Adrenal gland (tissue), 5 donors: ENCODE data around the gene AMER3.

Source experiments
- POLR2A ChIP-seq, 2 donors: fragments of 450-650 bp; IDR thresholded peaks; one replicate each; pipeline ENCODE4 v1.6.1; 2017; ENCODE audit warnings: antibody characterized with exemption in 2 of 2, mild to moderate bottlenecking in 2 of 2, moderate library complexity in 1 of 2
- TF ChIP-seq, protein P1 (sequence below), 6 experiments: fragments of 450-650 bp in 4 of 6; fragments of 200-600 bp in 2 of 6; sonication (generic) in 1 of 6; IDR thresholded peaks; 1 replicate in 5 of 6; 2 replicates in 1 of 6; pipeline versions ENCODE4 v1.5.1 to v1.8.0; 2016 to 2021; ENCODE audit warnings: antibody characterized with exemption in 6 of 6, mild to moderate bottlenecking in 2 of 6, moderate library complexity in 1 of 6
- donor health status: DM: no; HTN: no; CAD: no.

DNA sequence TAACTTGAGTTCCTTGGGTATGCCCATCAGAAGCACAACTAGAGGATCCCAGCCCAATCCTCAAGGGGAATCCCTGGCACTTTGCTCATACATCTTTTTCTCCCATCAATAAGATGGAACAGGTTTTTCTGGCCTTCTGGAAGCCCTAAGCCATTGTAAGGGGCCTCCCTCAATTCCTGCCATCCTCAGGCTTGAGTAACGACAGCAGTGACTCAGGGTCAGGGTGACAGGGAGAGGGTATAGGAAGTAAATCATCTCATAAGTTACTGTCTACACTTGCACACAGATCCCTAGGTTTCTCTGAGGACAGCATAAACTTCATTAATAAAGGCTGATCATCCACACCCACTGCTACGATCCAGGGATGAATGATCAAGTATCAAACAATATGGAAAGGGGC is 35.0 kb downstream of the AMER3 start:
- TF ChIP-seq, protein P1, sequence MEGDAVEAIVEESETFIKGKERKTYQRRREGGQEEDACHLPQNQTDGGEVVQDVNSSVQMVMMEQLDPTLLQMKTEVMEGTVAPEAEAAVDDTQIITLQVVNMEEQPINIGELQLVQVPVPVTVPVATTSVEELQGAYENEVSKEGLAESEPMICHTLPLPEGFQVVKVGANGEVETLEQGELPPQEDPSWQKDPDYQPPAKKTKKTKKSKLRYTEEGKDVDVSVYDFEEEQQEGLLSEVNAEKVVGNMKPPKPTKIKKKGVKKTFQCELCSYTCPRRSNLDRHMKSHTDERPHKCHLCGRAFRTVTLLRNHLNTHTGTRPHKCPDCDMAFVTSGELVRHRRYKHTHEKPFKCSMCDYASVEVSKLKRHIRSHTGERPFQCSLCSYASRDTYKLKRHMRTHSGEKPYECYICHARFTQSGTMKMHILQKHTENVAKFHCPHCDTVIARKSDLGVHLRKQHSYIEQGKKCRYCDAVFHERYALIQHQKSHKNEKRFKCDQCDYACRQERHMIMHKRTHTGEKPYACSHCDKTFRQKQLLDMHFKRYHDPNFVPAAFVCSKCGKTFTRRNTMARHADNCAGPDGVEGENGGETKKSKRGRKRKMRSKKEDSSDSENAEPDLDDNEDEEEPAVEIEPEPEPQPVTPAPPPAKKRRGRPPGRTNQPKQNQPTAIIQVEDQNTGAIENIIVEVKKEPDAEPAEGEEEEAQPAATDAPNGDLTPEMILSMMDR (IDR thresholded peaks at IDR 0.05) = no peak
- TF ChIP-seq POLR2A (IDR thresholded peaks at IDR 0.05) = no peak
